Measurements from ENCODE around the gene GBP3.
"Not testable (repeated sequence)": the region's sequence is repeated elsewhere in the genome, so short reads cannot be mapped to it uniquely, and the experiment has no call there.

Gene GBP3

GRCh38 chr1:89022167-89022959, at the start of gene GBP3:
Gene GBP3 (minus strand): TSS chr1:89022866. CDS start chr1:89020721, 2,145 bp downstream.
- no peak for DNase-seq

- DNase-seq = no peak
Observed at GRCh38 chr1:89070509-89070908, 47.8 kb upstream of the GBP3 start.

GRCh38 chr1:89069951-89070350, 47.3 kb upstream of the GBP3 start:
- no peak for DNase-seq

GRCh38 chr1:89068291-89068690, 45.6 kb upstream of the GBP3 start:
- DNase-seq = no peak

GRCh38 chr1:89065079-89065868, 42.6 kb upstream of the GBP3 start, which contains the start of gene GBP1:
Gene GBP1 (minus strand): TSS chr1:89065208. CDS start chr1:89063234, 1,974 bp downstream.
- DNase-seq = no peak

- DNase-seq = no peak
Observed at GRCh38 chr1:89064632-89065031, 42.0 kb upstream of the GBP3 start.

GRCh38 chr1:89063094-89063493, 40.4 kb upstream of the GBP3 start:
- DNase-seq = no peak

- no peak for DNase-seq
Observed at GRCh38 chr1:89060091-89060490, 37.4 kb upstream of the GBP3 start.

- DNase-seq = no peak
Observed at GRCh38 chr1:89051955-89052312, 29.3 kb upstream of the GBP3 start.

GRCh38 chr1:89051300-89051954, 28.8 kb upstream of the GBP3 start:
- DNase-seq = no peak

- DNase-seq = no peak
Observed at GRCh38 chr1:89050649-89051033, 28.0 kb upstream of the GBP3 start.

- DNase-seq = not testable (repeated sequence)
Observed at GRCh38 chr1:89049901-89050648, 27.4 kb upstream of the GBP3 start.

- not testable (repeated sequence) for DNase-seq
Observed at GRCh38 chr1:89049187-89049586, 26.5 kb upstream of the GBP3 start.

- DNase-seq = no peak
Observed at GRCh38 chr1:89047734-89048133, 25.1 kb upstream of the GBP3 start.

- DNase-seq = not testable (repeated sequence)
Observed at GRCh38 chr1:89046318-89047183, 23.9 kb upstream of the GBP3 start.

- no peak for DNase-seq
Observed at GRCh38 chr1:89044970-89045721, 22.5 kb upstream of the GBP3 start.

- no peak for DNase-seq
Observed at GRCh38 chr1:89043940-89044339, 21.3 kb upstream of the GBP3 start.

GRCh38 chr1:89042491-89042890, 19.8 kb upstream of the GBP3 start:
- no peak for DNase-seq

GRCh38 chr1:89041721-89042120, 19.1 kb upstream of the GBP3 start:
- no peak for DNase-seq

- no peak for DNase-seq
Observed at GRCh38 chr1:89041119-89041641, 18.5 kb upstream of the GBP3 start.

GRCh38 chr1:89040315-89040626, 17.6 kb upstream of the GBP3 start:
- no peak for DNase-seq
